CD4-positive, CD25-positive, alpha-beta regulatory T cell (primary cell): ENCODE measurements around the gene POMT2. TPM values are rescaled to one million over a fixed set of nuclear protein-coding genes. Genes with fewer than 3 reads are reported as not detected.
A peak's percentile ranks its signal among the peaks of the same experiment; 100 is the strongest.

Source experiments
- ATAC-seq, 2 donors: fragments of 150-1000 bp; cut with Tn5 transposase; one replicate each; pipeline ENCODE4 v1.10.0; 2021; ENCODE audit warnings: low read depth in 2 of 2, moderate number of reproducible peaks in 2 of 2, moderate library complexity in 1 of 2
- DNase-seq, 3 donors: peaks; one replicate each; pipeline versions ENCODE4 v3.0.0 to v3.0.0-alpha.2; 2012 to 2022; ENCODE audit warnings: mixed read lengths in 1 of 3
- H3K27ac ChIP-seq: one replicate; pipeline ENCODE4 v1.7.0; 2013; ENCODE audit warnings: mild to moderate bottlenecking, low read length; ENCODE audit not compliant: insufficient read depth, poor library complexity, severe bottlenecking
- H3K27me3 ChIP-seq: one replicate; pipeline ENCODE4 v1.7.0; 2013; ENCODE audit warnings: low read length; ENCODE audit not compliant: control insufficient read depth, insufficient read depth
- H3K36me3 ChIP-seq: one replicate; pipeline ENCODE4 v1.7.0; 2013; ENCODE audit warnings: mild to moderate bottlenecking, low read length, moderate library complexity; ENCODE audit not compliant: control insufficient read depth, insufficient read depth
- H3K4me1 ChIP-seq: 2 replicates; pipeline ENCODE4 v1.7.0; 2013; ENCODE audit warnings: mild to moderate bottlenecking, low read length; ENCODE audit not compliant: insufficient read depth, control insufficient read depth, poor library complexity, severe bottlenecking
- H3K4me3 ChIP-seq: one replicate; pipeline ENCODE4 v1.7.0; 2013; ENCODE audit warnings: low read depth, mild to moderate bottlenecking, low read length, moderate library complexity
- H3K9me3 ChIP-seq, 2 experiments: 1 replicate in 1 of 2; 2 replicates in 1 of 2; pipeline ENCODE4 v1.7.0; 2013; ENCODE audit warnings: low read length in 2 of 2, mild to moderate bottlenecking in 1 of 2, moderate library complexity in 1 of 2; ENCODE audit not compliant: control insufficient read depth in 2 of 2
- H3K27ac Mint-ChIP-seq, 3 donors: one replicate each; pipeline ENCODE4 v1.8.0; 2020 to 2022; ENCODE audit warnings: mild to moderate bottlenecking in 3 of 3, mixed read lengths in 3 of 3, moderate library complexity in 2 of 3
- H3K27me3 Mint-ChIP-seq: one replicate; pipeline ENCODE4 v1.8.0; 2022; ENCODE audit warnings: mild to moderate bottlenecking, mixed read lengths
- H3K36me3 Mint-ChIP-seq: one replicate; pipeline ENCODE4 v1.8.0; 2020; ENCODE audit warnings: mixed read lengths
- H3K4me1 Mint-ChIP-seq, 4 donors: one replicate each; pipeline ENCODE4 v1.8.0; 2020 to 2022; ENCODE audit warnings: mixed read lengths in 4 of 4, mild to moderate bottlenecking in 1 of 4
- H3K4me3 Mint-ChIP-seq, 4 donors: one replicate each; pipeline ENCODE4 v1.8.0; 2020 to 2022; ENCODE audit warnings: mild to moderate bottlenecking in 4 of 4, mixed read lengths in 4 of 4, moderate library complexity in 3 of 4
- H3K9me3 Mint-ChIP-seq, 7 donors: one replicate each; pipeline ENCODE4 v1.8.0; 2020 to 2022; ENCODE audit warnings: mixed read lengths in 7 of 7, mild to moderate bottlenecking in 3 of 7, moderate library complexity in 2 of 7
- polyA plus RNA-seq, 4 donors: library from polyadenylated mRNA; unstranded; fragments of 300-500 nt; fragmentation: Illumina TruSeq; gene quantifications; one replicate each; pipeline ENCODE4 v1.2.3, GENCODE V29; 2021
- total RNA-seq: library from RNA; stranded (reverse); gene quantifications from one replicate; pipeline ENCODE4 v1.2.3, GENCODE V29; 2022

The POMT2 gene
- total and polyA plus RNA-seq, 5 donors from 2014 or later, result 0.53 to 11.3 (median 1.9) TPM

GRCh38 chr14:77314539-77315457, 5.9 kb downstream of the POMT2 start:
- peak overlapping the region in 1 of 3 donors; percentile 38 for H3K27ac Mint-ChIP-seq
- no peak for ATAC-seq
- no peak overlapping the region for H3K4me3 Mint-ChIP-seq
- Histone ChIP-seq H3K9me3 (no peaks in the 10 kb centered on the region), H3K27me3 (no peaks in the 10 kb centered on the region), H3K4me3 (no peak overlapping the region), H3K4me1 (peaks cover 2% of the 10 kb centered on the region), H3K27ac (no peak overlapping the region), H3K36me3 (no peaks in the 10 kb centered on the region)
- no peak for DNase-seq
- H3K36me3 Mint-ChIP-seq, result peaks cover 3% of the 10 kb centered on the region
- no peaks in the 10 kb centered on the region for H3K27me3 Mint-ChIP-seq
- H3K4me1 Mint-ChIP-seq, result peaks cover under 1 to 7% (median 5%) of the 10 kb centered on the region in 4 donors
- no peaks in the 10 kb centered on the region for H3K9me3 Mint-ChIP-seq

- Mint-ChIP-seq H3K27me3 (no peaks in the 10 kb centered on the region), H3K4me3 (no peak overlapping the region), H3K9me3 (no peaks in the 10 kb centered on the region), H3K36me3 (peaks cover 3% of the 10 kb centered on the region), H3K4me1 (peaks cover 0 to 7% (median 4%) of the 10 kb centered on the region in 4 donors), H3K27ac (no peak overlapping the region)
- no peak for DNase-seq
- Histone ChIP-seq H3K4me1 (no peaks in the 10 kb centered on the region), H3K4me3 (no peak overlapping the region), H3K27ac (no peak overlapping the region), H3K9me3 (no peaks in the 10 kb centered on the region), H3K27me3 (no peaks in the 10 kb centered on the region), H3K36me3 (no peaks in the 10 kb centered on the region)
- ATAC-seq, result no peak
These were observed 6.6 kb downstream of the POMT2 start for GRCh38 chr14:77314043-77314442.

GRCh38 chr14:77313371-77313770, 7.3 kb downstream of the POMT2 start:
- Mint-ChIP-seq H3K4me1 (peaks cover 0 to 7% (median 4%) of the 10 kb centered on the region in 4 donors), H3K27ac (no peak overlapping the region), H3K4me3 (no peak overlapping the region), H3K9me3 (no peaks in the 10 kb centered on the region), H3K27me3 (no peaks in the 10 kb centered on the region), H3K36me3 (peaks cover 8% of the 10 kb centered on the region)
- no peaks in the 10 kb centered on the region for H3K36me3 ChIP-seq
- no peak overlapping the region for H3K4me3 ChIP-seq
- no peaks in the 10 kb centered on the region for H3K9me3 ChIP-seq
- no peak overlapping the region for H3K27ac ChIP-seq
- no peaks in the 10 kb centered on the region for H3K27me3 ChIP-seq
- H3K4me1 ChIP-seq, result no peaks in the 10 kb centered on the region
- DNase-seq (no peak), ATAC-seq (no peak)

GRCh38 chr14:77311217-77311616, 9.5 kb downstream of the POMT2 start:
- Histone ChIP-seq H3K27ac (no peak overlapping the region), H3K9me3 (no peaks in the 10 kb centered on the region), H3K27me3 (no peaks in the 10 kb centered on the region), H3K4me1 (no peaks in the 10 kb centered on the region), H3K4me3 (no peak overlapping the region), H3K36me3 (no peaks in the 10 kb centered on the region)
- ATAC-seq (no peak), DNase-seq (no peak)
- H3K4me3 Mint-ChIP-seq, result no peak overlapping the region
- no peak overlapping the region for H3K27ac Mint-ChIP-seq
- H3K36me3 Mint-ChIP-seq, result peaks cover 8% of the 10 kb centered on the region
- H3K4me1 Mint-ChIP-seq, result peaks cover 0 to 6% (median 4%) of the 10 kb centered on the region in 4 donors
- H3K27me3 Mint-ChIP-seq, result no peaks in the 10 kb centered on the region
- no peaks in the 10 kb centered on the region for H3K9me3 Mint-ChIP-seq

GRCh38 chr14:77310026-77310425, 10.7 kb downstream of the POMT2 start:
- Histone ChIP-seq H3K27ac (no peak overlapping the region), H3K4me1 (no peaks in the 10 kb centered on the region), H3K9me3 (no peaks in the 10 kb centered on the region), H3K4me3 (no peak overlapping the region), H3K27me3 (no peaks in the 10 kb centered on the region), H3K36me3 (no peaks in the 10 kb centered on the region)
- Mint-ChIP-seq H3K9me3 (no peaks in the 10 kb centered on the region), H3K27ac (no peak overlapping the region), H3K27me3 (no peaks in the 10 kb centered on the region), H3K4me3 (no peak overlapping the region), H3K36me3 (peaks cover 8% of the 10 kb centered on the region), H3K4me1 (no peaks in the 10 kb centered on the region)
- ATAC-seq, result no peak
- DNase-seq, result no peak

GRCh38 chr14:77309131-77309530, 11.6 kb downstream of the POMT2 start:
- Mint-ChIP-seq H3K4me3 (no peak overlapping the region), H3K9me3 (no peaks in the 10 kb centered on the region), H3K4me1 (no peaks in the 10 kb centered on the region), H3K27ac (no peak overlapping the region), H3K27me3 (no peaks in the 10 kb centered on the region), H3K36me3 (peaks cover 13% of the 10 kb centered on the region)
- Histone ChIP-seq H3K9me3 (no peaks in the 10 kb centered on the region), H3K36me3 (no peaks in the 10 kb centered on the region), H3K27me3 (no peaks in the 10 kb centered on the region), H3K4me3 (no peak overlapping the region), H3K27ac (no peak overlapping the region), H3K4me1 (no peaks in the 10 kb centered on the region)
- DNase-seq (no peak), ATAC-seq (no peak)

- DNase-seq (no peak), ATAC-seq (no peak)
- Histone ChIP-seq H3K9me3 (no peaks in the 10 kb centered on the region), H3K36me3 (no peaks in the 10 kb centered on the region), H3K27ac (no peak overlapping the region), H3K27me3 (no peaks in the 10 kb centered on the region), H3K4me3 (no peak overlapping the region), H3K4me1 (no peaks in the 10 kb centered on the region)
- H3K36me3 Mint-ChIP-seq, result peaks cover 22% of the 10 kb centered on the region
- peaks cover 5 to 10% (median 7%) of the 10 kb centered on the region in 4 donors for H3K4me1 Mint-ChIP-seq
- H3K4me3 Mint-ChIP-seq, result no peak overlapping the region
- no peaks in the 10 kb centered on the region for H3K9me3 Mint-ChIP-seq
- no peaks in the 10 kb centered on the region for H3K27me3 Mint-ChIP-seq
- no peak overlapping the region for H3K27ac Mint-ChIP-seq
These were observed 13.7 kb downstream of the POMT2 start for GRCh38 chr14:77306851-77307496.
